Fibroblast of skin of back (primary cell): Measurements from ENCODE around the gene ZNF384.
A peak's percentile ranks its signal among the peaks of the same experiment; 100 is the strongest.

Experiments
- DNase-seq: peaks from one replicate; pipeline ENCODE4 v3.0.0-alpha.2; 2013

ZNF384 gene

DNA sequence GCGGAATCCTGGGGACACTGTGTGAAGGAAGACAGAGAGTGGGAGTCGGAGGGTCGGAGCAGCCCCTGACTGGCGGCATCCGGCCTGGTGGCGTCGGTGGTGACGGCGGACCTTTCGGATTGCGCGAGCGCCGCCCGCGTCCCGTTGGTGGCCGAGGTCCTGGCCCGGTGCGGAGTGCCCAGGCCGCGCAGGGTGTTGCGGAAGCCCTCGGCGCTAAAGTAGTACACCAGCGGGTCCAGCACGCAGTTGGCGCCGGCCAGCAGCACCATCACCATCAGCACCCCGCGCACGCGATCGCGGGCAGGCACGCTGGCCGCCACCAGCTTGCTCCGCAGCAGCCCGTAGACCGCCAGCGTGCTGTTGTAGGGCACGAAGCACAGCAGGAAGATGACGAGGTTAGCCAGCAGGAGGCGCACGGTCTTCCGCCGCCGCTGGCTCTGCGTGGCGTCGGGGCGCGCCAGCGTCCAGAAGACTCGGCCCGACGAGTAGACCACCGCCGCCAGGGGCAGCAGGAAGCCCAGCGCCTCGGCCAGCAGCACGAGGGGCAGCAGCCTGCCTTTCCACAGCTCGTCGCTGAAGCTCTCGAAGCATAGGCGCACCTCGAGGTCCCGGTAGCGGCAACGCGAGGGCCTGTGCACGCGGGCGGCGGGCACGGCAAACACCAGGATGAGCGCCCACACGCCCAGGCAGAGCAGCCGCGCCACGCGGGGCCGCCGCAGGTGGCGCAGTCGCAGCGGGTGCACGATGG lies 68.9 kb downstream of the ZNF384 start:
- DNase-seq = peak; percentile 69

DNA sequence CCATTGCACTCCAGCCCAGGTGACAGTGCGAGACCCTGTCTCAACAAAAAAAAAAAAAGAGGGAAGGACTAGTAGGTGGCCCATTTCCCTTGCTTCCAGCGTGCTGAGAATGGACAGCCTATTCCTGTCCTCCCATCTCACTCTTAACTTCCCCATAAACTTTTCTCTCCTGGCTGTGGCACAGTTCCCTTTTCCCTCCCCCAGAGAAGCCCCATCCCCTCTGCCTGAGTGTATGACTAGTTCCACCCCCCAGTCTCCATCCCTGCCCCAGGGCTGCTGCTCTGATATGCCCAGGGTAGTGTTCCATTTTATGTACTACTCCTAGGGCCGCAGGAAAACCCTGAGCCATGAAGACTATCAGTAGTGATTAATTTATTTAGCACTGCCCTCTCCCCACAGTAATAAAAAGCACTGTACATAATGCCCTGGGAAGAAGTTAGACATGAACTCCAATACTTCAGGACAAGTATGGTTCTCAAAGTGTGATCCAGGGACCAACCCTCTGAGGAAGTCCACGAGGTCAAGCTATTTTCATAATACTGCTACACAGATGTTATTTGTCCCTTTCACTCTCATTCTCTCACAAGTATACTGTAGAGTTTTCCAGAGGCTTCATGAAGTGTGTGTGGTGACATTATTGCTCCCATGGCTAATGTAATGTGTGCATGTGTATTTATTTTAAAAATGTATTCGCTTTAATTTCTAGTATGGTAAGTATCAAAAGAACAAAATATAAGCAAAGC lies 70.5 kb downstream of the ZNF384 start:
- no peak for DNase-seq
